Measurements from ENCODE around the gene GPR21.

The GPR21 gene, protein sequence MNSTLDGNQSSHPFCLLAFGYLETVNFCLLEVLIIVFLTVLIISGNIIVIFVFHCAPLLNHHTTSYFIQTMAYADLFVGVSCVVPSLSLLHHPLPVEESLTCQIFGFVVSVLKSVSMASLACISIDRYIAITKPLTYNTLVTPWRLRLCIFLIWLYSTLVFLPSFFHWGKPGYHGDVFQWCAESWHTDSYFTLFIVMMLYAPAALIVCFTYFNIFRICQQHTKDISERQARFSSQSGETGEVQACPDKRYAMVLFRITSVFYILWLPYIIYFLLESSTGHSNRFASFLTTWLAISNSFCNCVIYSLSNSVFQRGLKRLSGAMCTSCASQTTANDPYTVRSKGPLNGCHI

GRCh38 chr9:123033352-123033751 lies at the start of gene GPR21:
Gene GPR21 (plus strand): TSS chr9:123033667. CDS start chr9:123034567, 900 bp downstream.
- DNase-seq (ENCODE audit: low read depth), result no peak

- DNase-seq (ENCODE audit: low read depth), result peak; percentile 23
These were observed 47.5 kb upstream of the GPR21 start for GRCh38 chr9:122986010-122986409.

- no peak for DNase-seq (ENCODE audit: low read depth)
These were observed 45.3 kb upstream of the GPR21 start for GRCh38 chr9:122988141-122988540.

DNA sequence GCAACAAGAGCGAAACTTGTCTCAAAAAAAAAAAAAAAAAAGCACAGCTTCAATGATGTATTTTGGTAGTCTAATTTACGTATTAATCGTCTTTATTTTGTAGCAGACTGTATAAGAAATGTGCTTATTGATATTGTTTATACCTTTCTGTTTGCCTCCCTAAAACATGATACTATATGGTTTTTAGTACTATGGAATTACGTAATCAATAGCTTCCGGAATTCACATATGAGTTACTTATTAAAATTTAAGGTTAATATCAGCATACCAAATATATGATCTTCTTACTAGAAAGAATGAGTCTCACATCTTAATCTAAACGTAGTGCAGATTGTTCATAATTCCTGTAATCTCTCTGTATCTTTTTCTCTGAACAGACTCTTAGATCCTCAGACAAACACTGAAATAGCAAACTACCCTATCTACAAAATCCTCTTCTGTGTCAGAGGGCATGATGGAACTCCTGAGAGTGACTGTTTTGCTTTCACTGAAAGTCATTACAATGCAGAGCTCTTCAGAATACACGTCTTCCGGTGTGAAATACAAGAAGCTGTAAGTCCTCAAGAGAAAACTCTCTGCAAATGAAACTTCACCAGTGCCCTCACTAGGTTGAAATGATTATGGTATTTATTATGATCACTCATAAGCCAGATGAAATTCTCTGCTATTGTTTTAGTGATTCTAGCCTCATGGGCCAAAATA lies 44.4 kb upstream of the GPR21 start:
- DNase-seq (ENCODE audit: low read depth), result peak; percentile 10

DNA sequence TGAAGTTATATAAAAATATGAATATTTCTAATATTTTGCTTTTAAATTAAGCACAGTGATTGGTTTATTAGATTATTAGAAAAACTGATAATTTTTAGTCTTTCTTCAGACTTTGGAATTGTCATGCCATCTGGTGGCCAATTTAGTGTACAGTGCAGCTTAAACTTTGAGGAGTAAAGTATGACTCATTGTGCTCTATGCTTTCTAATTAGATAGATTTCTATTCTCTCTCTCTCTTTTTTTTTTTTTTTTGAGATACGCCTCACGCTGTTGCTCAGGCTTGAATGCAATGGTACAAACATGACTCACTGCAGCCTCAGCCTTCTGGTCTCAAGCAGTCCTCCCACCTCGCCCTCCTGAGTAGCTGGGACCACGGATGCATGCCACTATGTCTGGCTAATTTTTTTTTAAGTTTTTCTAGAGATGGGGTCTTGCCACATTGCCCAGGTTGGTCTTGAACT lies 42.1 kb upstream of the GPR21 start:
- peak; percentile 94 for DNase-seq (ENCODE audit: low read depth)

GRCh38 chr9:122996586-122996985 lies 36.9 kb upstream of the GPR21 start:
- DNase-seq (ENCODE audit: low read depth), result no peak

- DNase-seq (ENCODE audit: low read depth), result no peak
These were observed 35.0 kb upstream of the GPR21 start for GRCh38 chr9:122998448-122998847.

DNA sequence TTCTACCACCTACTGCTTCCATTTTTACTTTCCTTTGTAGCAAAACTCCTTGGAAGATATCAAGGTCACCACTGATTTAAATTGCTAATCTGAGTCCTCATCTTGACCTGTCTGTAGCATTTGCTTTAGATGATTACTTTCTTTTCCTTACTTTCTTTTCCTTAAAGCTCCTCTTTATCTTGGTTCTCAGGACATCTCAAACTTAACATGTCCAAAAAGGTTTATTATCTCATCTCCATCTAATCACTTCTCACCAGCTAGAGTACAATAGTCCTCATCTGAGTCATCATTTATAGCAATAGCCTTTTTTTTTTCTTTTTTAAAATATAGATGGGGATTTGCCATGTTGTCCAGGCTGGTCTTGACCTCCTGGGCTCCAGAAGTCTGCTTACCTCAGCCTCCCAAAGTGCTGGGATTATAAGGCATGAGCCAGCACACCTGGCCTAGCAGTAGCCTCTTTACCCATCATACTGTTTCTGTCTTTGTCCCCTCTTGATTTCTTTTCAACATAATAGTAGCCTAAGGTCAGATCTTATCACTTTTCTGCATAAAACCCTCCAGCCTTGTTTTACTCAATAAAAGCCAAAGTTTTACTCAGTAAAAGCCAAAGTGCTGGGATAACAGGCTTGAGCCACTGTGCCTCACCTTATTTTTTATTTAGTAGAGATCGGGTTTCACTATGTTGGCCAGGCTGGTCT lies 32.9 kb upstream of the GPR21 start:
- peak; percentile 29 for DNase-seq (ENCODE audit: low read depth)

DNA sequence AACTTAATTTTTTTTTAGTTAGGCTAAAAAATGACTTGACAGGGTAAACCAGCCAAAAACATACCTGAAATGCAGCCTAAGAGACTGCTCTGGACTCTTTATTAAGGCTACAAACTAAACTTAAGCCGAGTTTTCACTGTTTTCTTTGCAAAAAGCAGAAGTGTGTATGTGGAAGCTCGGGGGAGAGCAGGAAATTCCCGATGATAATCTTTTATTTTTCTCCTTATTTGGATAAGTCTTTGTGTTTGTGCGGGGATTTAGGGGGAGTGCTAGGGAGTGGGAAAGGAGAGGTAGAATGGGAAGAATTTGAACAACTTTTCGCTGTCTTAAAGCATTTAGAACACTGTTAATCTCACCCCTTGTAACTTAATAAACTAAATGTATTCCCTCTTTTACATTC lies 30.7 kb upstream of the GPR21 start:
- DNase-seq (ENCODE audit: low read depth), result no peak

DNA sequence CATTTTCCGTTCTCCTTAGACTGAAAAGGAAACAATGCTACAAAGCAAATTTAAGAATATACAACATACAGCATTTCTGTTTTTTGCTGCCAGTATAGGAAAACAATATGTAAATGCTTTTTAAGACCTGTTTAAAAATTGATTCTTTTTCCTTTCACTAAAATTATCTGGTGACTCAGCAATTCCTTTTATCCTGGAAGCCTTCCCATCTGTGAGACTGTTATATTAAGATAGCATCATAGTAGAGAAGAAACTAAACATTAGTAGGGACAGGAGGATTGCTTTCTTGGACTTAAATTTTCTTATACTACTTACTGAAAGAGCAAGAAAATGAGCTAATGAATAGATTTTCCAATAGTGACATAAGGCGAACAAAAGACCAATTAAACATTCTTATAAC lies 30.0 kb upstream of the GPR21 start:
- peak; percentile 62 for DNase-seq (ENCODE audit: low read depth)

- DNase-seq (ENCODE audit: low read depth), result no peak
These were observed 27.5 kb upstream of the GPR21 start for GRCh38 chr9:123005964-123006363.

DNA sequence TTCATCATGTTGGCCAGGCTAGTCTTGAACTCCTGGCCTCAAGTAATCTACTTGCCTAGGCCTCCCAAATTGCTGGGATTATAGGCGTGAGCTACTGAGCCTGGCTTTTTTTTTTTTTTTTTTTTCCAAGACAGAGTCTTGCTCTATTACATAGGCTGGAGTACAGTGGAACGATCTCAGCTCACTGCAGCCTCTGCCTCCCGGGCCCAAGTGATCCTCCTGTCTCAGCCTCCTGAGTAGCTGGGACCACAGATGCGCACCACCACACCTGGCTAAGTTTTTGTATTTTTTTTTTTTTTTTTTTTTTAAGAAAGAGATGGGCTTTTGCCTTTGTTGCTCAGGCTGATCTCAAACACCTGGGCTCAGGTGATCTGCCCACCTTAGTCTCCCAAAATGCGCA lies 26.2 kb upstream of the GPR21 start:
- DNase-seq (ENCODE audit: low read depth), result no peak

GRCh38 chr9:123008909-123009308 lies 24.6 kb upstream of the GPR21 start:
- DNase-seq (ENCODE audit: low read depth), result no peak

DNA sequence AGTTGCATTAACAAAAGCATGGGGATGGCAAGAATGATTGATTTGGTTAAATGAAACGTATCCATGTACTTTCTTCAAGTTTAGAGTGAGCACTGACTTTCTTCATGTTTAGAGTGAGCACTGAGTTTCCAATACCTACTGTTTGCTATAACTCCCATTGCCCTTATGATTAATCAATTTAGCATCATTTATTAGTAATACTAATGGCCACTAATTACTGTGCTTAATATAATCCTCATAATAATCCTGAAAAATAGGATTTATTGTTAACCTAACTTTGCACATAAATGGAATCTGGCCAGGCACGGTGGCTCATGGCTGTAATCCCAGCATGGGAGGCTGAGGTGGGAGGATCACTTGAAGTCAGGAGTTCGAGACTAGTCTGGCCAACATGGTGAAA lies 22.1 kb upstream of the GPR21 start:
- DNase-seq (ENCODE audit: low read depth), result no peak

DNA sequence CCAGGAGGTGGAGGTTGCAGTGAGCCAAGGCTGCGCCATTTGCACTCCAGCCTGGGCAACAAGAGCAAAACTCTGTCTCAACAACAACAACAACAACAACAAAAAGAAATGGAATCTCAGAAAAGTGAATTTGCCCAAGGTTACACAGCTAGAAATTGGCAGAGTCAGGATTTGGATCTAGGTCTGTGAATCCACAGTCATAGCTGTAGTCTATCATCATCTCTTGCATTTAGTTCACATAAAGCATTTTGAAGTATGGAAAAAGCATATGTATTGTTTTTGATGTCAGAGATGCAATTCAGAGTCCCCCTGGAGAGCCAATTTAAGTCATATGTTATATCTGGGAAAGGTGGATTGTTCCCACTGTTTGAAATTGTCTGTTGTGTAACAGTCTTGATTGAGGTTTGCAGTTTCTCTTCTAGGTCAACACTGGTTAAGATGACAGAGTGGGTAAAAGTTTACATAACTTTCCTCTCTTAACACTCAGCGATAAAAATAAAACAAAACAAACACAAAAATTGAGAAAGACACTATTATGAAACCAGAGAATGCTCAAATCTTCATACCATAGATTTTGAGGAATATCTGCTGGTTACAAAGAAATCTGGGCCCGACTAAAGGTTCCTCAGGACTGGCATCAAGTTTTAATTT lies 21.5 kb upstream of the GPR21 start:
- peak; percentile 78 for DNase-seq (ENCODE audit: low read depth)

DNA sequence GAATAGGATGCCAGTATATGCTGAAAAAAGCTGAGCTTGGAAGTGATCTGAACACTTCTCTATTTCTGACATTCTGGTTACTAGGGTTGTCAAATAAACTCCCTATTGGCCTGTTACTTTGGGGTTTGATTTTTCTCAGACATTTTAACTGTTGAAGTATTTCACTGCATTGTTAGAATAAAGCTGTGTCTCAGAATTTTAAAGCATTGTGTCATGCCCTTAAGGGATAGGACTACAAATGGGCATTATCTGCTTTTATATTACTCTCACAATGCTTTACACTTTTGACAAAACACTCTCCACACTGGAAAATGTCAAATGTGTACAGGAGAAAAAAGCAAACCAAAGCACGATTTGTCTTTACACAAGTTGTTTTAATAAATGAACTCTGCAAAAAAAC lies 16.8 kb upstream of the GPR21 start:
- no peak for DNase-seq (ENCODE audit: low read depth)

- peak; percentile 8 for DNase-seq (ENCODE audit: low read depth)
These were observed 12.7 kb upstream of the GPR21 start for GRCh38 chr9:123020796-123021195.

DNA sequence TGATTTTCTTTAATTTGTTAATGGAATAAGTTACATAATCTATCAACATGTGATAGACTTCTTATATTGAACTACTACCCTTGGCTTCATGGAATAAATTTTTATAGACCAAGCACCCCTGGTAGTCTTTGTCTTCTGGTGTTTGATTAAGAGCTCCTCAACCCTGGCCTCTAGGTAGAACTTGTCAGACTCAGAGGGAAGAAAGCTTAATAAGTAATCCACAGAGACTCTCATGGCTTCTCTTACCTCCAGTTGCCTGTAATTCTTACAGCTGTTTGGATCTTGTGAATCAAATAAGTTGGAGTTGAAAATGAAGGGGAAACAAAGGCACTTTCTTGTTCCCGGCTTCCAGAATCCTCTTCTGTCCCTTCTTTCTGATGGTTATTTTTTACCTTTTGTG lies 7.0 kb upstream of the GPR21 start:
- no peak for DNase-seq (ENCODE audit: low read depth)

DNA sequence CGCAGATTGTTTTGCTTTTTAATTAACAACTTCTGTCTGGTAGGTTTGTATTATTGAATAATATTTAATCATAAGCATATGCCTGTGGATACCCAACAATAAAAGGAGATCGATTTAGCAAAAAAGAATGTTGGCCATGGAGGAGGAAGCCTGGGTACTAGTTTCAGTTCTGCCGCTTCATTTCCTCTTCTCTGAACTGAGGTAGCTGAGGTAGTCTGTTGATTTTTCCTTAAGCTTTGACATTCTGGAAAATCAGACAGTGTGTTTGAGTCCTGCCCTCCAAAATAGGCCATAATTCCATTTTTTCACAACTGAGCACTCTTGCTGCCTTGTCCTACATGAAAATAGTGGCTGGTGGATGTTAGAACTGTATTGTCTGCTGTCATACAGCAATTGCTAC lies 6.0 kb upstream of the GPR21 start:
- no peak for DNase-seq (ENCODE audit: low read depth)

DNA sequence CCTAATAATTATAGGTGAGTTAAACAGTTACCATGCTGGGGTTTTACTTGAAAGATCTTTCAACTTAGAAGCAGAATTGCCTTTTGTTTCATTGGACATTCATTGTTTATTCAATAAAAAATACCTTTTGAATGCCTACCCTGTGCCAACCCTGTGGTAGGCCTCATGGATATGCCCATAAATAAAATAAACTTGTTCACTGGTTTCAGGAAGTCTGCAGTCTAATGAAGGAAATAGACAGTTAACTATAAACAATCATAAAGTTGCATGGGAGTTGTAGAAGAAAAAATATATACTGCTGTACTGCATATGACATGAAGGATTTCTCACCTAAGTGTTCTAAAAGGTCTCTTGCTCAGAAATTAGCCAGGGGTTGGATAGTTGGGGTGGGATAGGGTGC lies 5.3 kb upstream of the GPR21 start:
- DNase-seq (ENCODE audit: low read depth), result no peak

- DNase-seq (ENCODE audit: low read depth), result no peak
These were observed 4.5 kb upstream of the GPR21 start for GRCh38 chr9:123028973-123029372.

- DNase-seq (ENCODE audit: low read depth), result peak; percentile 65
These were observed 1.5 kb upstream of the GPR21 start for GRCh38 chr9:123031963-123032362.
